Measurements from ENCODE around the gene ZNF319. TPM values are rescaled to one million over a fixed set of nuclear protein-coding genes. Genes with fewer than 3 reads are reported as not detected.

Gene ZNF319
- total RNA-seq, 2 experiments from 2014 or later, result 4.7 to 12.7 TPM

DNA sequence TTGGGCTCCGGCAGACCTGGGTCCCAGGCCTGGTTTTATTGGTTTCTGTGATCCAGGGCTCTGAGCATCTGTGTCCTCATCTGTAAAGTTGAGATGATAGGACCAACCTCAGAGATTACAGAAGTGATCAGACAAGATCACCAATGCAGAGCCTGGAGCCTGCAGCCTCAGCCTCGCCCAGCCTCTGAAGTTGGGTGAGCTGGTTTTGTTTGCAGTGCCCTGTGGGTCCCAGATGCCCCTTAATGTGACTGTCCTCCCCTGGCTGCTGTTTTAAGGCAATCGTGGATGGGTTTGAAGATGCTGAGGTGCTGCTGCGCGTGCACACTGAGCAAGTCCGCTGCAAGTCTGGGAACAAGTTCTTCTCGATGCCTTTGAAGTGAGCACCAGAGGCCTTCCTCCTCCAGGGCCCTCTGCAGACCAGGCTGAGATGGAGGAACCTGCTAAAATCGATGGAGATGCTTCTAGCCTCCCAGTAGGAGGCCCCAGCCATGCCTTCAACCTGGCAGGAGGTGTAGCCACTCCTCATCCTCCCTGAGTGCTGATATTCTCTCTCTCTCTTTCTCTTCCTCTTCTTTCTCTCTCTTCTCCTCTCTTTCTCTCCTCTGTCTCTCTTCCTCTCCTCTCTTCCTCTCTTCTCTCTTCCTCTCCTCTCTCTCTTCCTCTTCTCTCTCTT, 19.5 kb upstream of the ZNF319 start:
- Histone ChIP-seq H3K4me1 (ENCODE audit: insufficient read depth, low read length, poor library complexity, severe bottlenecking) (peaks cover 8% of the 10 kb centered on the region), H3K4me2 (ENCODE audit: low read length) (no peak overlapping the region), H2AFZ (ENCODE audit: low read length) (no peak overlapping the region), H3K27ac (ENCODE audit: low read depth, low read length, poor library complexity, severe bottlenecking) (no peak overlapping the region), H3K79me2 (ENCODE audit: insufficient read depth, low read depth, low read length) (no peaks in the 10 kb centered on the region), H3K4me3 (ENCODE audit: low read depth, low read length, poor library complexity, severe bottlenecking) (no peak overlapping the region), H3K9me2 (ENCODE audit: insufficient read depth, low read length) (no peaks in the 10 kb centered on the region), H3K36me3 (ENCODE audit: insufficient read depth, low read length) (peaks cover 7% of the 10 kb centered on the region; the same call in 1 of the 2 replicates), H4K20me1 (ENCODE audit: insufficient read depth, low read length) (no peaks in the 10 kb centered on the region), H3K9me3 (ENCODE audit: low read length) (no peaks in the 10 kb centered on the region)
- TF ChIP-seq, protein P1, sequence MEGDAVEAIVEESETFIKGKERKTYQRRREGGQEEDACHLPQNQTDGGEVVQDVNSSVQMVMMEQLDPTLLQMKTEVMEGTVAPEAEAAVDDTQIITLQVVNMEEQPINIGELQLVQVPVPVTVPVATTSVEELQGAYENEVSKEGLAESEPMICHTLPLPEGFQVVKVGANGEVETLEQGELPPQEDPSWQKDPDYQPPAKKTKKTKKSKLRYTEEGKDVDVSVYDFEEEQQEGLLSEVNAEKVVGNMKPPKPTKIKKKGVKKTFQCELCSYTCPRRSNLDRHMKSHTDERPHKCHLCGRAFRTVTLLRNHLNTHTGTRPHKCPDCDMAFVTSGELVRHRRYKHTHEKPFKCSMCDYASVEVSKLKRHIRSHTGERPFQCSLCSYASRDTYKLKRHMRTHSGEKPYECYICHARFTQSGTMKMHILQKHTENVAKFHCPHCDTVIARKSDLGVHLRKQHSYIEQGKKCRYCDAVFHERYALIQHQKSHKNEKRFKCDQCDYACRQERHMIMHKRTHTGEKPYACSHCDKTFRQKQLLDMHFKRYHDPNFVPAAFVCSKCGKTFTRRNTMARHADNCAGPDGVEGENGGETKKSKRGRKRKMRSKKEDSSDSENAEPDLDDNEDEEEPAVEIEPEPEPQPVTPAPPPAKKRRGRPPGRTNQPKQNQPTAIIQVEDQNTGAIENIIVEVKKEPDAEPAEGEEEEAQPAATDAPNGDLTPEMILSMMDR (conservative IDR thresholded peaks at IDR 0.05; ENCODE audit: low read length), result no peak
- no peak for TF ChIP-seq EZH2phosphoT487 (IDR thresholded peaks at IDR 0.05; ENCODE audit: borderline replicate concordance, low read depth, low read length)
- ChIA-PET CTCF (ENCODE audit: unreplicated experiment) (no interaction called here), POLR2A (no interaction called here)
- no TSS peak for BruUV-seq (replicated peaks)
- peak; percentile 13 for DNase-seq (ENCODE audit: low spot score)
- intact Hi-C loops (cut with micrococcal nuclease; ENCODE audit: unreplicated experiment), result loop anchor here (1.0 kb wide), 1 partner anchor 102 kb away; no protein-coding TSS in a partner anchor

DNA sequence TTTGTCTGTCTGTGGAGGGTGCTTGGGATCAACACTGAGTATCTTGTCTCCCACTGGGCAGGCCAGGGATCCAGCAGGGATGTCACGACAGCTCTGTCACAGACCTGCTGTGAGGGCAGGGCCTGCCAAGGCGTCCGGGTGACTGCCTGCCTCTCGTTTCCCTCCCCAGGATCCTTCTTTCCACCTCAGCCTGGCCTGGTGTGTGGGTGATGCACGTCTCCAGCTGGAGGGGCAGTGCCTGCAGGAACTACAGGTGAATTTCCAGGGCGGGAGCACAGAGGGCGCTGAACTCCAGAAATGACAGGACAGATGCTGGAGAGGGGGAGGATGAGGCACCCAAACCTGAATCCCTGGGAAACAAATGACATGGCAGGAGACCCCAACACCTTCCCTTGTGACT, 18.3 kb upstream of the ZNF319 start:
- Histone ChIP-seq H4K20me1 (ENCODE audit: insufficient read depth, low read length) (no peaks in the 10 kb centered on the region), H3K4me1 (ENCODE audit: insufficient read depth, low read length, poor library complexity, severe bottlenecking) (peaks cover 8% of the 10 kb centered on the region), H3K4me2 (ENCODE audit: low read length) (no peak overlapping the region), H3K9me3 (ENCODE audit: low read length) (no peaks in the 10 kb centered on the region), H3K79me2 (ENCODE audit: insufficient read depth, low read depth, low read length) (no peaks in the 10 kb centered on the region), H3K4me3 (ENCODE audit: low read depth, low read length, poor library complexity, severe bottlenecking) (no peak overlapping the region), H3K36me3 (ENCODE audit: insufficient read depth, low read length) (peaks cover 9% of the 10 kb centered on the region; the same call in 1 of the 2 replicates), H3K27ac (ENCODE audit: low read depth, low read length, poor library complexity, severe bottlenecking) (no peak overlapping the region), H2AFZ (ENCODE audit: low read length) (no peak overlapping the region), H3K9me2 (ENCODE audit: insufficient read depth, low read length) (no peaks in the 10 kb centered on the region)
- ChIA-PET CTCF (ENCODE audit: unreplicated experiment) (no interaction called here), POLR2A (no interaction called here)
- TF ChIP-seq, protein P1 (conservative IDR thresholded peaks at IDR 0.05; ENCODE audit: low read length), result peak; percentile 35
- no peak for TF ChIP-seq EZH2phosphoT487 (IDR thresholded peaks at IDR 0.05; ENCODE audit: borderline replicate concordance, low read depth, low read length)
- no peak for DNase-seq (ENCODE audit: low spot score)
- intact Hi-C loops (cut with micrococcal nuclease; ENCODE audit: unreplicated experiment), result no loop called here
- BruUV-seq (replicated peaks), result no TSS peak

DNA sequence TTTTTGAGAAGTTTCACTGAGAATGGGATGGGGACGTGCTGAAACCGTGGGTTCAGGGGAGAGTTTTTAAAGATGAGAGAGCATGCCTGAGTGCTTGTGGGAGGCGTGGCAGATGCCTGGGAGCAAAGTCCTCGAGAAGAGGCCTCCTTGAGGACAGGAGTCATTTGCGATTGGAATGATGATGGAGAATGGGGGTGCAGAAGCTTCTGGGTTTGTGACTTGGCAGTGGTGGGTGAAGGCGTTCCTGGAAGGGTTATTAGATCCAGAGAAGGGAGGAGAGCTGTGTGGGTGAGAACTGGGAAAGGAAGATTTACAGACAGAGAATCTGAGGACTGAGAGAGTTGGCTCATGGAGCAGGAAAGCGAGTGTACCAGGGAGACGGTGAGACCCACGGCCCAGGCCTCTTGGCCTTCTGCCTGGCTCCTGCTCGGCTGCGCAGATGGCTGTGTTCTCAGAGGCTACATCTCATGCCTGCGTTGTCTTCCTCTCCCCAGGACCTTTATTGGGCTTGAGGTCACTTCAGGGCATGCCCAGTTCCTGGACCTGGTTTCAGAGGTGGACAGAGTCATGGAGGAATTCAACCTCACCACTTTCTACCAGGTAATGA, 16.5 kb upstream of the ZNF319 start:
- Histone ChIP-seq H3K4me3 (ENCODE audit: low read depth, low read length, poor library complexity, severe bottlenecking) (no peak overlapping the region), H3K4me1 (ENCODE audit: insufficient read depth, low read length, poor library complexity, severe bottlenecking) (peaks cover 8% of the 10 kb centered on the region), H3K9me3 (ENCODE audit: low read length) (no peaks in the 10 kb centered on the region), H3K79me2 (ENCODE audit: insufficient read depth, low read depth, low read length) (no peaks in the 10 kb centered on the region), H3K4me2 (ENCODE audit: low read length) (no peak overlapping the region), H2AFZ (ENCODE audit: low read length) (no peak overlapping the region), H4K20me1 (ENCODE audit: insufficient read depth, low read length) (no peaks in the 10 kb centered on the region), H3K36me3 (ENCODE audit: insufficient read depth, low read length) (peaks cover 21% of the 10 kb centered on the region; the same call in 1 of the 2 replicates), H3K27ac (ENCODE audit: low read depth, low read length, poor library complexity, severe bottlenecking) (no peak overlapping the region), H3K9me2 (ENCODE audit: insufficient read depth, low read length) (no peaks in the 10 kb centered on the region)
- DNase-seq (ENCODE audit: low spot score), result no peak
- CTCF ChIA-PET (ENCODE audit: unreplicated experiment), result no interaction called here
- no peak for TF ChIP-seq EZH2phosphoT487 (IDR thresholded peaks at IDR 0.05; ENCODE audit: borderline replicate concordance, low read depth, low read length)
- TF ChIP-seq, protein P1 (conservative IDR thresholded peaks at IDR 0.05; ENCODE audit: low read length), result no peak
- intact Hi-C loops (cut with micrococcal nuclease; ENCODE audit: unreplicated experiment), result no loop called here
- POLR2A ChIA-PET, result no interaction called here
- no TSS peak for BruUV-seq (replicated peaks)

Measured in OCI-LY7 (cell line).